B cell (primary cell): ENCODE measurements around the gene FAM219A. TPM values are rescaled to one million over a fixed set of nuclear protein-coding genes. Genes with fewer than 3 reads are reported as not detected.

ENCODE experiments used
- ATAC-seq: fragments of 200-7000 bp; cut with Tn5 transposase; one replicate; pipeline ENCODE4 v1.10.0; 2021; ENCODE audit warnings: low read depth, mild to moderate bottlenecking, moderate number of reproducible peaks, moderate library complexity
- CTCF ChIA-PET: fragments of 350-600 bp; sonication (Branson Sonifier 250); formaldehyde crosslinking; loops from one replicate; lab custom pipeline; 2021; ENCODE audit warnings: antibody characterized with exemption, inconsistent platforms; lab: Charles Lee
- POLR2A ChIA-PET: fragments of 350-600 bp; sonication (Branson Sonifier 250); formaldehyde crosslinking; loops from one replicate; lab custom pipeline; 2021; ENCODE audit warnings: antibody characterized with exemption; lab: Charles Lee
- DNase-seq: peaks from one replicate; pipeline ENCODE4 v3.0.0; 2013
- H2AFZ ChIP-seq: 2 replicates; pipeline ENCODE4 v1.6.1; 2012; ENCODE audit warnings: mild to moderate bottlenecking, low read depth, low read length; ENCODE audit not compliant: insufficient read depth, poor library complexity, severe bottlenecking
- H3K27ac ChIP-seq, 2 donors: 1 replicate in 1 of 2; 2 replicates in 1 of 2; pipeline ENCODE4 v1.5.1; 2012 to 2013; ENCODE audit warnings: low read length in 2 of 2, mild to moderate bottlenecking in 2 of 2, moderate library complexity in 1 of 2
- H3K27me3 ChIP-seq, 4 experiments: fragments of 200-600 bp in 1 of 4; sonication (generic) in 1 of 4; replicated peaks in 1 of 4; 1 replicate in 2 of 4; 2 replicates in 2 of 4; pipeline versions ENCODE4 v1.6.1 to v1.7.0; 2013 to 2016; ENCODE audit warnings: low read length in 3 of 4, mild to moderate bottlenecking in 2 of 4, mixed read lengths in 1 of 4, moderate library complexity in 1 of 4; ENCODE audit not compliant: insufficient read depth in 4 of 4, control insufficient read depth in 3 of 4; ENCODE audit errors: control extremely low read depth in 1 of 4
- H3K36me3 ChIP-seq, 2 experiments: replicated peaks in 1 of 2; 1 replicate in 1 of 2; 2 replicates in 1 of 2; pipeline versions ENCODE4 v1.6.1 to v1.7.1; 2013; ENCODE audit warnings: low read length in 1 of 2; ENCODE audit not compliant: insufficient read depth in 2 of 2, control insufficient read depth in 1 of 2; ENCODE audit errors: control extremely low read depth in 1 of 2, extremely low read depth in 1 of 2
- H3K4me1 ChIP-seq, 2 donors: fragments of 200-600 bp in 1 of 2; sonication (generic) in 1 of 2; 1 replicate in 1 of 2; 2 replicates in 1 of 2; pipeline versions ENCODE4 v1.5.1 to v1.6.1; 2013 to 2017; ENCODE audit warnings: low read length in 2 of 2; ENCODE audit not compliant: control insufficient read depth in 2 of 2, insufficient read depth in 2 of 2
- H3K4me2 ChIP-seq: replicated peaks from 2 replicates; pipeline ENCODE3; 2012; ENCODE audit warnings: mild to moderate bottlenecking, low read depth, low read length; ENCODE audit not compliant: poor library complexity, severe bottlenecking
- H3K4me3 ChIP-seq, 5 experiments: fragments of 200-600 bp in 1 of 5; sonication (generic) in 1 of 5; 1 replicate in 3 of 5; 2 replicates in 2 of 5; pipeline versions ENCODE4 v1.5.1 to v1.7.0; 2011 to 2016; ENCODE audit warnings: low read length in 4 of 5, mild to moderate bottlenecking in 4 of 5, low read depth in 2 of 5, control low read depth in 1 of 5, moderate library complexity in 1 of 5; ENCODE audit not compliant: insufficient read depth in 1 of 5; ENCODE audit errors: control extremely low read depth in 1 of 5, extremely low read depth in 1 of 5
- H3K79me2 ChIP-seq: fragments of 200-600 bp; sonication (generic); one replicate; pipeline ENCODE4 v1.6.0; 2016; ENCODE audit warnings: low read length; ENCODE audit not compliant: control insufficient read depth, insufficient read depth
- H3K9ac ChIP-seq: fragments of 200-600 bp; sonication (generic); 2 replicates; pipeline ENCODE4 v1.6.1; 2017; ENCODE audit warnings: mild to moderate bottlenecking, low read length, moderate library complexity
- H3K9me3 ChIP-seq, 3 donors: one replicate each; pipeline versions ENCODE4 v1.6.1 to v1.7.1; 2013; ENCODE audit warnings: low read length in 2 of 3; ENCODE audit not compliant: control insufficient read depth in 2 of 3, insufficient read depth in 1 of 3; ENCODE audit errors: control extremely low read depth in 1 of 3
- H4K20me1 ChIP-seq: 2 replicates; pipeline ENCODE4 v1.6.0; 2012; ENCODE audit warnings: mild to moderate bottlenecking, low read length; ENCODE audit not compliant: insufficient read depth, control insufficient read depth, poor library complexity, severe bottlenecking
- H3K27ac Mint-ChIP-seq: one replicate; pipeline ENCODE4 v1.8.0; 2021; ENCODE audit warnings: mixed read lengths
- H3K27me3 Mint-ChIP-seq: one replicate; pipeline ENCODE4 v1.8.0; 2021; ENCODE audit warnings: mixed read lengths
- H3K4me1 Mint-ChIP-seq: one replicate; pipeline ENCODE4 v1.8.0; 2021; ENCODE audit warnings: mixed read lengths
- H3K4me3 Mint-ChIP-seq: one replicate; pipeline ENCODE4 v1.8.0; 2021; ENCODE audit warnings: mixed read lengths
- H3K9me3 Mint-ChIP-seq: one replicate; pipeline ENCODE4 v1.8.0; 2022; ENCODE audit warnings: mixed read lengths; ENCODE audit not compliant: insufficient read depth
- EZH2 ChIP-seq: IDR thresholded peaks from 2 replicates; pipeline ENCODE4 v1.6.1; 2012; ENCODE audit warnings: borderline replicate concordance, low read depth, mild to moderate bottlenecking, moderate library complexity, low read length; ENCODE audit not compliant: insufficient read depth, poor library complexity, severe bottlenecking
- WGBS: methylation state at CpG from one replicate; pipeline ENCODE4 v1.1.5; 2013; ENCODE audit warnings: missing lambda C conversion rate; ENCODE audit not compliant: insufficient coverage; 5-methylcytosine and 5-hydroxymethylcytosine counted together
- intact Hi-C: fragments of 100-400 bp; cut with micrococcal nuclease; formaldehyde crosslinking; loops from one replicate; pipeline ENCODE4 v1.10.0; 2022
- polyA plus RNA-seq: library from polyadenylated mRNA; depleted of rRNA; stranded (reverse); fragments of >200 nt; gene quantifications from 2 replicates; pipeline ENCODE4 v1.2.3, GENCODE V29; 2012
- total RNA-seq, 2 donors: library from RNA; stranded (reverse); fragments of 120-200 nt in 1 of 2; gene quantifications; 1 replicate in 1 of 2; 2 replicates in 1 of 2; pipeline versions ENCODE4 v1.2.3 to v1.2.4, GENCODE V29; 2013 to 2022
- TF ChIP-seq, protein P1 (sequence below): fragments of 200-600 bp; IDR thresholded peaks from one replicate; pipeline ENCODE4 v1.8.0; 2022; ENCODE audit warnings: antibody characterized with exemption, mild to moderate bottlenecking

FAM219A gene
- total and polyA plus RNA-seq, 2 donors (not counting 1 experiment from before 2014, with no cell fraction given), result 12.9 to 17.3 TPM

DNA sequence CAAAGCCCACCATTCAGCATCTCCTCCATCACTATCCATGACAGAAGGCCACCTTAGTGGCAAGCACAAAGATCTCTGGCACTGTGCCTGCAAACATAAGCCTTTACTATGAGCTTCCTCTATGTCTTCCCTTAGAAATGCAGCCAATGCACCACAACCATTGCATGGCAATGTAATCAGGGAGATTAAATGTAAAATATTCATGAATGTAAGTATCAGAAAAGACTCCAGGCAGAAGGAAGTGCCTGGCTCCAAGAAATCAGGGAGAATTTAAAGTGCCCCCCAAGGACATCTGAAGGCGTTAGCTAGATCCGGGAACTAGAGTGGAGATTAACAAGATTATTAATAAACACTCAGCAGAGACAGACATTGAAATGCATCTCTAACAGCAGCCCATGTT is 49.2 kb downstream of the FAM219A start:
- intact Hi-C loops, result no loop called here
- Mint-ChIP-seq H3K9me3 (no peaks in the 10 kb centered on the region), H3K27me3 (no peaks in the 10 kb centered on the region), H3K27ac (no peak overlapping the region), H3K4me3 (no peak overlapping the region), H3K4me1 (no peaks in the 10 kb centered on the region)
- no peak for DNase-seq
- no peak for TF ChIP-seq EZH2
- TF ChIP-seq, protein P1, sequence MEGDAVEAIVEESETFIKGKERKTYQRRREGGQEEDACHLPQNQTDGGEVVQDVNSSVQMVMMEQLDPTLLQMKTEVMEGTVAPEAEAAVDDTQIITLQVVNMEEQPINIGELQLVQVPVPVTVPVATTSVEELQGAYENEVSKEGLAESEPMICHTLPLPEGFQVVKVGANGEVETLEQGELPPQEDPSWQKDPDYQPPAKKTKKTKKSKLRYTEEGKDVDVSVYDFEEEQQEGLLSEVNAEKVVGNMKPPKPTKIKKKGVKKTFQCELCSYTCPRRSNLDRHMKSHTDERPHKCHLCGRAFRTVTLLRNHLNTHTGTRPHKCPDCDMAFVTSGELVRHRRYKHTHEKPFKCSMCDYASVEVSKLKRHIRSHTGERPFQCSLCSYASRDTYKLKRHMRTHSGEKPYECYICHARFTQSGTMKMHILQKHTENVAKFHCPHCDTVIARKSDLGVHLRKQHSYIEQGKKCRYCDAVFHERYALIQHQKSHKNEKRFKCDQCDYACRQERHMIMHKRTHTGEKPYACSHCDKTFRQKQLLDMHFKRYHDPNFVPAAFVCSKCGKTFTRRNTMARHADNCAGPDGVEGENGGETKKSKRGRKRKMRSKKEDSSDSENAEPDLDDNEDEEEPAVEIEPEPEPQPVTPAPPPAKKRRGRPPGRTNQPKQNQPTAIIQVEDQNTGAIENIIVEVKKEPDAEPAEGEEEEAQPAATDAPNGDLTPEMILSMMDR, result no peak
- H3K9ac ChIP-seq, result no peak overlapping the region
- no peaks in the 10 kb centered on the region for H3K4me1 ChIP-seq
- no peak overlapping the region for H3K4me2 ChIP-seq
- no peaks in the 10 kb centered on the region for H3K36me3 ChIP-seq
- no peaks in the 10 kb centered on the region for H3K79me2 ChIP-seq
- H3K27ac ChIP-seq, result no peak overlapping the region
- CTCF ChIA-PET, result interaction anchor here (1.5 kb wide), 1 partner anchor 87 kb away, joined by 3 read pairs; no protein-coding TSS in a partner anchor
- no peaks in the 10 kb centered on the region for H3K27me3 ChIP-seq
- no CpG with 5 or more reads among the region's 2 CpGs for WGBS
- H4K20me1 ChIP-seq, result no peaks in the 10 kb centered on the region
- POLR2A ChIA-PET, result no interaction called here
- no peak for ATAC-seq
- H2AFZ ChIP-seq, result no peak overlapping the region
- no peak overlapping the region for H3K4me3 ChIP-seq
- H3K9me3 ChIP-seq, result no peaks in the 10 kb centered on the region

DNA sequence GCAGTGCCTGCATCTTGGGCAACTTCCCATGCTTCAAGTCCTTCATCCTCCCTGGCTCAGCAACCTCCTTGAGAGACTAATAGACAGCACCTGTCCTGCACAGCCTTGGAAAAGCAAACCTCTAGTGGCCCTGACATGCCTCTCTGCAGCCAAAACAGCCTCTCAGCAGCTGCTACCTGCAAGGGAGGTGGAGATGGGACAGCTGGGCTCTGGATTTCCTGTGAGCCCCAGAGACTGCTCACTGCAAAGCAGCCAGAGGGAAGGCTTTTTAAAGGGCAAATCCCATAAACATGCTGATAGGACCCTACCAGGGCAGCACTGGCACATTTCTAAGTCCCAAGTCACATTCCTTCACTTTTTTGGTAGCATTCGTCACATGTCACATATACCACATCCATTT is 50.2 kb downstream of the FAM219A start:
- Histone ChIP-seq H3K79me2 (no peaks in the 10 kb centered on the region), H3K9me3 (no peaks in the 10 kb centered on the region), H3K4me1 (no peaks in the 10 kb centered on the region), H3K27ac (no peak overlapping the region), H3K4me2 (no peak overlapping the region), H2AFZ (no peak overlapping the region), H3K27me3 (no peaks in the 10 kb centered on the region), H3K36me3 (peaks cover 0 to 4% of the 10 kb centered on the region in 2 experiments), H4K20me1 (no peaks in the 10 kb centered on the region), H3K4me3 (no peak overlapping the region), H3K9ac (no peak overlapping the region)
- Mint-ChIP-seq H3K4me1 (no peaks in the 10 kb centered on the region), H3K27ac (no peak overlapping the region), H3K9me3 (no peaks in the 10 kb centered on the region), H3K27me3 (no peaks in the 10 kb centered on the region), H3K4me3 (no peak overlapping the region)
- no peak for TF ChIP-seq EZH2
- TF ChIP-seq, protein P1, result no peak
- no peak for ATAC-seq
- no peak for DNase-seq
- POLR2A ChIA-PET, result no interaction called here
- CTCF ChIA-PET, result no interaction called here
- intact Hi-C loops, result no loop called here
- WGBS, result 100% methylated on average over 1 of the region's 1 CpG
